SK-N-DZ (cell line): ENCODE measurements around the gene PLEK2.
"Not testable (repeated sequence)": the region's sequence is repeated elsewhere in the genome, so short reads cannot be mapped to it uniquely, and the experiment has no call there.

ENCODE experiments used
- DNase-seq: peaks from one replicate; pipeline ENCODE4 v3.0.0-alpha.2; 2015; ENCODE audit warnings: low spot score

PLEK2 gene

DNA sequence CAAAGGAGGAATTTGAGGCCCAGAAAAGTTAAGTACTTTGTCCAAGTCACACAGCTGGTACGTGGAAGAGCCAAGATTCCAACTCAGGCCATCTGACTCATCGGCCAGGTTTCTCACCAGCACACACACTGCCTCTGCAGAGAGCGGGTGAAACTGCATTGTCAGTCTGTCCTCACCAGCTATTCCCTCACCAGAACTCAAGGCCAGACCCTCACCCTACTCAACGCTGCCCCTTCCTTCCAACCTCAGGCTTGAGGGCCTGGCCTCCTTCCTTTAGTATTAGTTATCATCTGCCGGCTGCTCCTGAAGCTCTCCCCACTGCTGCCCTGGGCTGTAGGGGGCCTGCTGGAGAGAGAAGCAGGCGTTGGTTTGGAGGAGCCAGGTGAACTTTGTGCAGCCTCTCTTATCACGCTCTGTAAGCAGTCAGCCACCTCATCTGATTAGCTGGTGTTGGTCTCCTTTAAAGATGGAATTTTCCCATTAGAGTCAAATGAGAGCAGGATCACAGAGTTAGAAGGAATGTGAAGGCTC lies 16.6 kb upstream of the PLEK2 start:
- no peak for DNase-seq

DNA sequence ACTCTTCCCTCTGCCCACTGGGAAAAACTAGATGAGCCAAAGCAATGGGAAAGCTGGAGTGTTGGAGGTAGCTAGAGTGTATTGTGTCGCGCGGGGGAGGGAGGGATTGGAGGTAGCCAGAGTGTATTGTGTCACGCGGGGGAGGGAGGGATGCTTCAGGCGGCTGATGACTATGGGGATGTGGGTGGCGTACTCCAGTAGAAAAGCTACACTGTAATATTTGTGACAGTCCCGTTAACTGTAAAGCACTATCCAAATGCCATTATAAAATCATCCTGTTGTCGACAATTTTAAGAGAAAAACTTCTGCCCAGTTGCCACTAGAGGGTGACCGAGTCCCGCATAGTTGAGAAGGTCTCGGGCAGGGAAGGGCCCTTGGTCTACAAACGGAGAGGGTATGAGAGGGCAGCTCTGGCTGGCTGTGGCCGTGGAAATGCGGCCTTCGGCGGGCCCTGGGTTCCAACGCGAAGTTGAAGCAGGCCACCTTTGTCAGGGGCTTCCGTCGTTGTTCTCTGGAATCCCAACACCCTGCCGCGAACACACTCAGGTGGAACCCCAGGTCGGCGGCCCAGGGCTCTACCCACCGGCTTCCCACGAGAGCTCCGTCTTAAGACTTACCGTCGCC lies 15.1 kb upstream of the PLEK2 start:
- DNase-seq, result peak; percentile 75

DNA sequence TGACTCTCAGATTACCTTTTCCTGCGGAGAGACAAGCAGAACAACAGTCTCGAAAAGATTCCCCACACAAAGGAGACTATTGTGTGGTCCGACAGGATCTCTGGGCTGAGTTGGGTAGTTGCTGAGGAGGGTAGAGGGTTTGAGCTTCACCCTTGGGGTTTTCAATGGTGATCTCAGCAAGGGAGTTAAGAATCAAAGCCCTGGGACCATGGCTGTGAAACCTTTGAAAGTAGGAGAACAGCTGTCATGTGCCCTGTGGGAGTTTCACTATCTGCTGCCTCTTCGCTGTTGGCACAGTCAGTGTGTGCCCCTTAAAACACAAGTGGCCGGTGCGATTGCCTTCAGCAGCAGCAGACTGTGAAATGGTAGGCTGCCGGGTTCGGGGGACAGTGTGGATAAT lies 14.2 kb upstream of the PLEK2 start:
- no peak for DNase-seq

DNA sequence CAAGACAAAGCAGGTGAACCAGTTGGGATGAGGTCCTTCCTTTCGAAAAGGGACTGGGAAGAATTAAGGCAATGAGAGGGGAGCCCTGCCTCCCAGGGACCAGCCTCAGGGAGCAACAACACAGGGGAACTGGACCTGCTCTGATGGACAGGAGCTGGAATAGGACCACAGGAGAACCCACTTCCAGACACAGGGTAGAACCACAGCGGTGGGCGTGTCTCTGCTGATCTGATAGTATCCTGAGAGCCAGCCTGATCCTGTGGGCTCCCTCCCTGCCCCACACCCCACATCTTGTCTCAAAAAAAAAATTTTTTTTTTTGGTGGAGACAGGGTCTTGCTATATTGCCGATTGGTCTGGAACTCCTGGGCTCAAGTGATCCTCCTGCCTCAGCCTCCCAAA lies 13.6 kb upstream of the PLEK2 start:
- DNase-seq, result no peak

DNA sequence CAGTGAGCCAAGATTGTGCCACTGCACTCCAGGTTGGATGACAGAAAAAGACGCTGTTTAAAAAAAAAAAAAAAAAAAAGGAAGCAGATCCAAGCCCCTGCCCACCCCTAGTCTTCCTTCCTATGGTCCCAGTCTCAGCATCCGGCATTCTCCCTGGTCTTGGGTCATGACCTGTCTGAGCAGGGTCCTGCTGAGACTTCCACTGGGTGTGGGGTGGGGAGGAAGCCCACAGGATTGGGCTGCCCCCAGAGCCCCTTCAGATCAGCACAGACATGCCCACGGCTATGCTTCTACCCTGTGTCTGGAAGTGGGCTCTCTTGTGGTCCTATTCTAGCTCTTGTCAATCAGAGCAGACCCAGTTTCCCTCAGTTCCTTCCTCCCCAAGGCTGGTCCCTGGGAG lies 12.6 kb upstream of the PLEK2 start:
- no peak for DNase-seq

DNA sequence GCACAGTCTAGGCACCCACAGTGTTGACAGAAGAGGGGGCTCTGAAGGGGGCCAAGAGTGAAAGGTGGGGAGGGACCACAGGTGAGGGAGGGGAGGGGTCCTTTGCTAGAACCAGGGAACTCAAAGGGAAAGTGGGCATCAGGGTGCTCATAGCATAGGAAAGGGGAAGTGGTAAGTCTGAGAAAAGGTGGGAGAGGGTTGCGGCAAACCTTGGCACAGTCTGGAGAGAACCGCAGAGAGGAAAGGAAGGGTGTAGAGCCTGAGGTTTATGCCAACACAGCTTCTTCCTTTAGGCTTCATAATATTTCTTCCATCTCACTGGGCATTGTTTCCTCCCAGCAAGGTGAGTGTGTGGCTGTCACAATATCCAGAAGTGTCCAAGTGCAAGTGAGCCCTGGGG lies 11.5 kb upstream of the PLEK2 start:
- no peak for DNase-seq

DNA sequence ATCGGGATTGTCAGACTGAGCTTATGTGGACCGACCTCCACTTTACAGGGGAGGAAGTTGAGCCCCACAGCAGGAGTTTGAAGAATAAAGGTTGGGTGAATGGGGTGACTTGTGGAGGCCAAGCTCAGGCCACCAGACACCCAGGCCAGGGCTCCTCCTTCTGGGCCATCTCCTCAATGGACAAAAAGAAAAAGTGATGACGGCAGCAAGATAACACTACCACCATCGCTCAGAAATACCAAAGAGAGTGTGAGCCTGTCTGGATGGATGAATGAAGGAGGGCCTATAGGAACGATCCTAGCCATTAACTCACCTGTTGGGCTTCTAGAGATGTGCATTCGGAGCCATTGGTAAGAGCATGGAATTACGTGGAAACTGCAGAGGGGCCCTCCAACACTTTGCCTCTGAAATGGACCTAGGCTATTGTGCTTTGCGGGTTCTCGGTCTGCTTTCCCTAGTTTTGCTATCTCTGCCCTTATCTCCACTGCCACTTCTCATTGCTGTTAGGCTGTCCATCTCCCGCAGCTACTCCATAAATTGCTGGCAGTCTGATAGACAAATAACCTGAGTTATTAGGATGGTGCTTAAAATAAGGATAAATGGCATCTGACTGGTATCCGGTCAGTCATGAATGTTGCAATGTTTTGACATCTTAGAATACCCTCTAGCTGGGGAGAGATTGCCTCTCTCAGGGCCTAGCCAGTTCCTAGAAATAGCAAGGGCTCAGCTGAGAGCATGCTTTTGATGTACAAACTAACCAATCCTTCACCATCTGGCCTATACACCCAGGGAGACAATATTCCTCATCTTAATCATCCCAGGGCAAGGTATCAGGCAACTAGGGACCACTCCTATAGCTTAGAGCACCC lies 9.6 kb upstream of the PLEK2 start:
- DNase-seq, result no peak

DNA sequence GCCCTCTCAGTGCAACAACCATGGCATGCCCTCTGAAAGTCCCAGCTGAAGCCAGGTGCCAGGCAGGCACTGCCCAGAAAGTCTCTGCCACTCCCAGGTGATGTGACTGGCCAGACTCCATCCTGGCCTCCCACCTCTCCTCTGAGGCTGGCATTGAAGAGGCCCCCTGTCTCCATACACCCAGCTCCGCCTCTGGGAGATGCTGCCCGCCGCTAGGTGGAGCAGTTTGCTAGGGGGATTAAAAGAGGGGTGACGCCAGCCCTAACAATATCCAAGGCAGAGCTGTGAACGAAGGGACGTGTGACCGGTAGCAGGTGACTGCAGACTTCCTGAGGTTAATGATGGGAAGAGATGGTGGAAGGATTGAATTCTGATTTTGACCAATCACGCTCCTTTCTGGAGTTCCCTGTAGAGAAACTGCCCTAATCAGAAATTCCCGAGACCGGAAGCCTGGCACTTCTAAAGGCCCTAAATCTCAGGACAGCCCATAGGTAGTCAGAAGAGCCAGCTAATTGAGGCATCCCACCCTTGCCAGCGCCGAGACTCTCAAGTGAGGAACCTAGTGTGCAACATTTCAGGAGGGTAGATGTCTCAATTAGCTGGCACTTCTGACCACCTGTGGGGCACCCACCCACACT lies 8.3 kb upstream of the PLEK2 start:
- no peak for DNase-seq

DNA sequence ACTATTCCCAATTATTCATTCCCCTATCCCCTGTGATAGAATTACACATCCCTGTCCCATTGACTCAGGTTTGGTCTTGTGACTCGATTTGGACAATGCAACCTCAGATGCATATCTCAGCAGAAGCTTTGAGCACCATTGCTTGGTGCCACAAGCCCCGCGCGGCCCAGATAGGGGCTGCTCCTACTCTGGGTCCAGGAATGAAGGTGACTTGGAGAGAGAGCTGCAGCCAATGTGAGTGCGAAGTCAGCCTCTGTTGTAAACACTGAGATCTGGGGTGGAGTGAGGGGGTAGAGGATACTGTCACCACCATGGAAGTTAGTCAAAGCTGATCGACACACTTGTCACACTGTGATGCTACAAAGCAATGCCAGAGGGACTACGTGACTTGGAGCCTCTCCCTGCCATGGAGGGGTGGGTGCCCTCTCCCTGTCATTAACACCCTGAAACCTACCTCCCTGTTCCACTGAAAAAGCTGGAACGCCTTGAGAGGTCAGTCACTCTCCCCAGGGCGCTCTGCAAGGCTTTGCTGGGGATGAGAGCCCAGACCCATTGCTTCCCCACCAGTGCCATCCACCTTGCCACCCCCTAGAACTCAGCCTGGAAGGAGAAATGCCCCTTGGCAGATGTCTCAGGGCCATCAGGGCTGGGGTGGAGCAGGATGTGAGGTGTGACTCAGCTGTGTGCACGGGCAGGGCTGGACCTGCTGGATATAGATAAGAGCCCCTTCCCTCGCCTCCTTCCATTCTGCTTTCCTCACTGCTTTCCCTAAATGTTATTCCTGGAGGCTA lies 6.6 kb upstream of the PLEK2 start:
- DNase-seq, result no peak

DNA sequence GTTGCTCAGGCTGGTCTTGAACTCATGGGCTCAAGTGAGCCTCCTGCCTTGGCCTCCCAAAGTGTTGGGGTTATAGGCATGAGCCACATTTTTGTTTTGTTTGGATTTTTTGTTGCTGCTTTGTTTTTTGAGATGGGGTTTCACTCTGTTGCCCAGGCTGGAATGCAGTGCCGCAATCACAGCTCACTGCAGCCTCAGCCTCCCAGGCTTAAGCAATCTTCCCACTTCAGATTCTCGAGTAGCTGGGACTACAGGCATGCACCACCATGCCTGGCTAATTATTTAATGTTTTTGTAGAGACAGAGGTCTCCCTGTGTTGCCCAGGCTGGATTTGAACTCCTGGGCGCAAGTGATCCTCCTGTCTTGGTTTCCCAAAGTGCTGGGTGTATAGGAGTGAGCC lies 5.7 kb upstream of the PLEK2 start:
- DNase-seq, result no peak

DNA sequence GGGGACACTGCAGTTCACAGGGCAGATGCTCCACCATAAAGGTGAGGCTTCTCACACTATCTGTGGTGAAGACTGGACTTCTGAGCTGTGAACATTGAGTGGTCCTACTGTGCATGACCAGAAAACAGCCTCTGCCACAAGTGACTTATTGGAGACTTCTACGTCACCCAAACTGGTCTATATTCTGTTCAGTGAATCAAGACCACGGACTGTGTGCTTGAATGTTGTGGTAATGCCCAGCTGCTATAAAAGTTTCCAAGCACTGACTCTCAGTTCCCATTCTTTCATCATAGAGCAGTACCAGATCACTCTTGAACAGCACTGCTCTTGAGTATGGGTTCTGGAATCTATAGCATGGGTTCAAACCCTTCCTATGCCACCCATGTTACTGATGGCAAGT lies 4.8 kb upstream of the PLEK2 start:
- no peak for DNase-seq

DNA sequence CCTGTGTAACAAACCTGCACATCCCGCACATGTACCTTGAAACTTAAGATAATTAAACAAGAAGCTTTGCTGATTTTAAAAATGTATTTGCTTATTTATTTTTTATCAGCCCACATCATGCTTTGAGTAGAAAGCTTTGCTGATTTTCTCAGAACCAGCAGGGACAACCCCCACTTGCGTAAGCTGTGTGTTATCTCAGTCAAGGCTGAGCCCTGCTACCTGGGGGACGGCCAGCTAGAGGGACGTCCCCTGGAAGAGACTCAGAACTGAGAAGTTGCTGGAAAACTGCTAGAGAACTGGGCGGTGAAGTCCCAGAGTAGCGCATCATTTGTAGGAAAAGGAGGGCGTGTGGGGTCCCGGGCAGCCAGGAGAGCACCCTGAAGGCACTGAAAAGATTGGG lies 4.1 kb upstream of the PLEK2 start:
- no peak for DNase-seq

DNA sequence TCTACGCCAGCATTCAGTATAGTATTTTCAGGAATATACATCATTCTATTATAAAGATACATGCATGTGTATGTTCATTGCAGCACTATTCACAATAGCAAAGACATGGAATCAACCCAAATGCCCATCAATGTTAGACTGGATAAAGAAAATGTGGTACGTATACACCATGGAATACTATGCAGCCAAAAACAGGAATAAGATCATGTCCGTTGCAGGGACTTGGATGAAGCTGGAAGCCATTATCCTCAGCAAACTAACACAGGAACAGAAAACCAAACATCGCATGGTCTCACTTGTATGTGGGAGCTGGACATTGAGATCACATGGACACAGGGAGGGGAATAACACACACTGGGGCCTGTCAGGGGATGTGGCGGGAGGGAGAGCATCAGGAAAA lies 3.6 kb upstream of the PLEK2 start:
- DNase-seq, result not testable (repeated sequence)

DNA sequence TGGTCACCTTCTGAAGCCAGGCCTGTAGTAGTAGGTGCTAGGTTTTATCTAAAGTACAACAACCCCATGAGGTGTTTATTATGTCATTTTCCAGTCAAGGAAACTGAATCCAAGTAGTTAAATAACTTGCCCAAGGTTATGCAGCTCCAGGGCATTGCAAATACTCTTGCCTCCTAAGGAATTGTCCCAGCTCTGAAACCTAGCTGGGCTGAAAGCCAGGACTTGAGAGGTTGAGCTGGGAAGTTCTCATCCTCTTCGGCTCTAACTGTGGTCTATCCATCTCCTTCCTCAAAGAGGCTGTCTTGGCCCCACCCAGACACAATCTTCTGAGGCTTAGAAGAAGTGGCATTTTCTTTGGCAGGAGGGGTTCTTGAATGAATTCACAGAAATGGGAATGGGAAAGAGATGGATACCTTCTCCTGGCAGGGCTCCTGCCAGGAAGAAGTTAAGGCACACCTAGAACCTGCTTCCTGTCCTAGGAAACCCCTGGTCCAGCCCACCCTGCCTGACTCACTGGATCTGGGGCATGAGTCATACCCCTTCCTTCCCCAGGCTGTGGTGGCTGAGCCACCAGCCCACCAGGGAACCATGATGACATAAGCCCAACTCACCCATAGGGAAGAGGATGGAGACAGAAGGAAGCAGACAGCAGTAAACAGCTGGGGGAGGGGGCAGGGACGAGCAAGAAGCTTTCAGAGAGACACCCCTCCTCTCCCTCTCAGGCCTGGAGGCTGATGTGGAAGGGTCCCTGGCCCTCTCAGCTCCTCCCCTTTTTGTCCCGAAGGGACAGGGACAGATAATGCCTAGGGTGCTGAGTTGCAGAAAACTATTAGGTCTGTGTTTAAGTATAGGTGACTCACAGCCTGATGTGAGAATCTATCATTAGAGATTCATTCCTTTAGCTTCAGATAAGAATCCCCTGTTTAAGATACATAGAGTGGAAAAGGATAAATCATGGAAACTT lies 2.1 kb upstream of the PLEK2 start:
- DNase-seq, result no peak

DNA sequence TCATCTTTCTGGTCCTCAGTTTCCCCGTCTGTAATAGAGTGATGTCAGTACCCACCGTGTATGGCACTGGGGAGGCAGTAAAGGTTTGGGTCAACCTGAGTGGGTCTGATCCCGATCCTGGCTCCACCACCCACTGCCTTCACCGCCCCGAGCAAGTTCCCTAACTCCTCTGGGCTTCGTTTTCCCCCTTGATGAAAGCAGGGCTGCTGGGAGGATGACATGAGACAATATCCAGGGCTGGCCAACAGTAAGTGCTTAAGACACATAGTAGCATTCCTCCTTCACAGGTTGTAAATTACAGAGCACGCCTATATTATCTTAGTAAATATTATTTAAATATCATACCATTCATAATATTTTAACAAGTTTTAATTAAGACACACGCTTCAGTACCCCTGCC lies 595 bp downstream of the PLEK2 start:
- no peak for DNase-seq

DNA sequence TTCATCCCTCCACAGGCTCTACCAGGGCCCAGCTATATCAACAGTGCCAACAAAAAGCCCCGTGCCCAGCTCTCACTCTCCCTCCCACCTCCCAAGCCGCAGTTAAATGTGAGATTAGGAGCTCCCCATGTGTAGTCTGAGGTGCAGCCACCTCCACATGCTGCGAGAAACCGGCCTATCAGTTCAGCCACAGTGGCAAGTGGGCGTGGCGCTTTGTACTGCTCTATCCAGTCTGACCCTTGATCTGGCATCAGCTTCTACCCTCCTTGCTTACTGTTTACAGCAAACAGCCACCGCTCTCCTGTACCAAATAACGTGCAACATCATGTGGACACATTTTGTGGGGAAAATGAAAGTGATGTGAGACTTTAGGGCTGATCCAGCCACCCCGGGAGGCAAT lies 1.7 kb downstream of the PLEK2 start:
- no peak for DNase-seq

DNA sequence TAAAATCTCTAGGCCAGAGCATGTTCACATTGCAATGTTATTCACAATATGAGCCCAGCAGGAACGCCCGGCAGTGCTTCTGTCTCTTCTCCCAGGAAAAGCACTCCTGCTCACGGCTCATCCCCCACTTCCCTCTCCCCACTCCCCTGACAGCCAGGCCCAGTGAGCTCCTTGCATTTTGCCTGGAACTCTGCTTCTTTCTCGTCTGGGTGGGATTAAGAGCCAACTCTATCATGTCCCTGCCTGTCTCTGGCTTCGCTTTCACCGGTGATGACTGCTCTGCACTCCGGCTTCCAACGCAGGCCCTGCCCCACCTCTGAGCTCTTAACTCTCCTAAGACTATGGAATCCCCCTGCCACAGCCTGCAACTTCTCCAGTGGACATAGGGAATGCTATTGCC lies 2.5 kb downstream of the PLEK2 start:
- no peak for DNase-seq

DNA sequence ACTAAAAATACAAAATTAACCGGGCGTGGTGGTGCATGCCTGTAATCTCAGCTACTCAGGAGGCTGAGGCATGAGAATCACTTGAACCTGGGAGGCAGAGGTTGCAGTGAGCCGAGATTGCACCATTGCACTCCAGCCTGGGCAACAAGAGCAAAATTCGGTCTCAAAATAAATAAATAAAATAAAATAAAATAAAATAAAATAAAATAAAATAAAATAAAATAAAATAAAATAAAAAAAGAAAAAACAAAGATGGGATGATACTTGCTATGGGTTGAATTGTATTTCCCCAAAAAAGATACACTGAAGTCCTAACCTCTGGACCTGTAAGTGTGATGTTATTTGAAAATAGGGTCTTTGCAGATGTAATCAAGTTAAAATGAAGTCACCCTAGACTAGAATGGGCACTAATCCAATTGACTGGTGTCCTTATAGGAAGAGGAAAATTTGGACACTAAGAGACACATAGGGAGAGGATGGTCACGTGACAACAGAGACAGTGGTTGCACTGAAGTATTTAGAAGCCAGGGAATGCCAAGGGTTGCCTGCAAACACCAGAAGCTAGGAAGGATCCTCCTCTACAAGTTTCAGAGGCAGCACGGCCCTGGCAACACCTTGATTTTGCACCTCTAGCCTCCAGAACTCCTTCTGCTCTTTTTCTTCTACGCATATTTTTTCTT lies 3.7 kb downstream of the PLEK2 start:
- DNase-seq, result peak; percentile 16

DNA sequence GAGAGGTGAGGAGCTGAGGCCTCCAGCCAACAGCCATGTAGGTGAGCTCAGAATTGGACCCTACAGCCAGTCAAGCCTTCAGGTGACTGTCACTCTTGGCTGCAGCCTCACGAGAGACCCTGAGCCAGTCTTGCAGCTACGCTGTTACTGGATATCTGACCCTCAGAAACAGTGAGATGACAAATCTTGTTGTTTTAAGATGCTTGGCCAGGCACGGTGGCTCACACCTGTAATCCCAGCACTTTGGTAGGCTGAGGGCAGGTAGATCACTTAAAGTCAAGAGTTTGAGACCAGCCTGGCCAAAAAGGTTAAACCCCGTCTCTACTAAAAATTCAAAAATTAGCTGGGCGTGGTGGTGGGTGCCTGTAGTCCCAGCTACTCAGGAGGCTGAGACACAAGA lies 6.2 kb downstream of the PLEK2 start:
- no peak for DNase-seq

DNA sequence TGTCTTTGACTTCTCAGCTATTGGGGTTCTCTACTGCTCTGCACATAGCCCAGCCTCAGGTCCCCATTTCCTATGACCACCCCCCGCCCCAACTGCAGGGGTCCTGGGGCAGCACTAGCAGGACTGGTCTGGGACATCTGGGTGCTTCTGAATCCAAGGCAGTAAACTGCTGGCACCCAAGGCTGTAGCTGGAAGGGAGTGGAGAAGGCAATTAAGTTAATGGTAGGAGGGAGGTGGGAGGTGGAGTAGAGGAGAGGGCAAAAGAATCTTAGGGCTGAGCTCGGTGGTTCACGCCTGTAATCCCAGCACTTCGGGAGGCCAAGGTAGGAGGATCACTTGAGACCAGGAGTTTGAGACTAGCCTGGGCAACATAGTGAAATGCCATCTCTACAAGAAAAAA lies 11.5 kb downstream of the PLEK2 start:
- no peak for DNase-seq
